ENCODE results near the gene DAZAP2. TPM values are rescaled to one million over a fixed set of nuclear protein-coding genes. Genes with fewer than 3 reads are reported as not detected.
"Not testable (repeated sequence)": the region's sequence is repeated elsewhere in the genome, so short reads cannot be mapped to it uniquely, and the experiment has no call there.

The DAZAP2 gene
- total and polyA plus RNA-seq, 2 donors: 89.1 to 487 TPM

- no peak for DNase-seq (ENCODE audit: extremely low spot score)
- Histone ChIP-seq H3K4me3 (ENCODE audit: low read depth, low read length) (no peak overlapping the region), H3K27ac (ENCODE audit: low read depth) (no peak overlapping the region), H3K36me3 (ENCODE audit: insufficient read depth) (no peaks in the 10 kb centered on the region), H3K4me1 (ENCODE audit: insufficient read depth) (no peaks in the 10 kb centered on the region)
- 46% methylated on average over 1 of the region's 1 CpG for WGBS
These were observed 36.5 kb downstream of the DAZAP2 start for GRCh38 chr12:51275088-51275487.

DNA sequence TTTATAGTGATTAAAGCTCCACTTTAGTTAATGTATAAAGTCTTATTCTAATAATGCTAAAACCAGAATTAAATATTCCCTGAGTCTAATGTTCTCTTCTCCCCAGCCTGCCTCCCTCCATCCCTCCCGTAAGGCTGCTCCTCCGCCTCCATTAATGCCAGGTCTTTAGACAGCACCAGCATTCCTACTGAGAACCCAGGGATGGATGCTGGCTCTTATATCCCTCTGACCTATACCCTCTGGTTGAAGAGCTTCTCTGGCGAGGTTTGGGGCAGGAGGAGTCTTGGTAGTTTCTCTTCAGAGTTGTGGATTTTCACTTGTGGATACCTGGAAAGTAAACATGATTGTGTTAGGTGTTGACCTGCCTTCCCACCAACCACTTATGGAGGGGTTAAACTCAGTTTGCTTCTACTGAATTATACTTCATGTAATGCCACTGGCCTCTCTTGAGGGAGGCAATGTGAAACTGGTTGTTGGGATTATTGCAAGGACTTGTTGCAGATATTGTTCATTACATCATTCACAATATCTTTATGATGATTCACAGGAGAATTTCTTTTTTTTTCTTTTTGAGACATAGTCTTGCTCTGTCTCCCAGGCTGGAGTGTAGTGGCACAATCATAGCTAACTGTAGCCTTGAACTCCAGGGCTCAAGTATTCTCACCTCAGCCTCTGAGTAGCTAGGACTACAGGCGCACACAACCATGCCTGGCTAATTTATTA is 42.7 kb downstream of the DAZAP2 start:
- no peak for DNase-seq (ENCODE audit: extremely low spot score)
- H3K36me3 ChIP-seq (ENCODE audit: insufficient read depth): no peaks in the 10 kb centered on the region
- no peak overlapping the region for H3K4me3 ChIP-seq (ENCODE audit: low read depth, low read length)
- H3K27ac ChIP-seq (ENCODE audit: low read depth): no peak overlapping the region
- no peaks in the 10 kb centered on the region for H3K4me1 ChIP-seq (ENCODE audit: insufficient read depth)
- WGBS: 81% methylated on average over 4 of the region's 4 CpGs

- WGBS: 84% methylated on average over 1 of the region's 1 CpG
- Histone ChIP-seq H3K4me3 (ENCODE audit: low read depth, low read length) (no peak overlapping the region), H3K36me3 (ENCODE audit: insufficient read depth) (no peaks in the 10 kb centered on the region), H3K4me1 (ENCODE audit: insufficient read depth) (no peaks in the 10 kb centered on the region), H3K27ac (ENCODE audit: low read depth) (no peak overlapping the region)
- DNase-seq (ENCODE audit: extremely low spot score): no peak
These were observed 47.2 kb downstream of the DAZAP2 start for GRCh38 chr12:51285843-51286242.

DNA sequence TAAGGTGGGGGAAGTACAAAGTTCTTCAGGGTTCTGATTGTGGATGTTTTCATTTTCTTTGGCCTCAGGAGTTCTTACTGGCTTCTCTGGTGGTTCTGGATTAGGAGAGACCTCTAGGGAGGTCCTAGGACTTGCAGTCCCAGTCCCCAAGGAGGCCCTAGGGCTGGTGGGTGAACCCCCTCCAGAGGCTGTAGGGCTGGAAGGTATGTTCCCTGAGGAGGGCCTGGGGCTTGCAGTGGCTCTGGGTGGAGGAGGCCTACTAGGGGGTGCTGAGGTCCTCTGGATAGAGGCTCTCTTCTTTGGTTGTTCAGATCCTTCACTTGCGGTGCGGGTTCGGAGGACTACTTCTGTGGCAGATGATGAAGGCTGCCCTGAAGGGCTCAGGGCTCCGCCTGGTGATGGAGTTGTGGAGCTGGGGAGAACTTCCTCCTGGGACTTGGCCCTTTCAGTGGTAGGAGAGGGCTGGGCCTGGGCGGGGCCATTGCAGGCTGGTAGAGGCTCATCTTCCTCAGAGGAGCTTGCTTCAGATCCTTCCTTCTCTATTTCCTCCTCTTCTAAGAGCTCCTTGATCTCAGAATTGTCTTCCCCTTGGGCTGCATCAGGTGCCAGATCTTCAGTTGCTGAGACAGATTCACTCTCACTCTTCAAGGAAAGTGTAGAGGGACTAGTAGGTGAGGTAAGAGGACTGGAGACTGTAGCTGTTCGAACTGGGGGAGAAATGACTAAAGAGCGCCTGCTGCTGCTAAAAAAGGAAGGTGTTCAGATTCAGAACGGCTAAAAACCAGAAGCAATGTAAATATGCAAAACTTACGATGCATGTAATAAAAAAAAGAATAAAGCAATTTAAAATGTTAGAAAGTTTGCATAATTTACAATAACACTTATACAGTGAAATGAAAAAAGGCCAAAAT is 53.2 kb downstream of the DAZAP2 start:
- DNase-seq (ENCODE audit: extremely low spot score); H3K4me3 ChIP-seq (ENCODE audit: low read depth, low read length); H3K27ac ChIP-seq (ENCODE audit: low read depth); H3K36me3 ChIP-seq (ENCODE audit: insufficient read depth); H3K4me1 ChIP-seq (ENCODE audit: insufficient read depth): not testable (repeated sequence)
- 83% methylated on average over 9 of the region's 9 CpGs for WGBS

Other genes starting within 250 kb of the DAZAP2 start
- 78.3 TPM for gene SLC11A2, start 212.4 kb upstream of the DAZAP2 start, total RNA-seq
- gene SLC11A2, start 212.4 kb upstream of the DAZAP2 start, polyA plus RNA-seq: 21.5 TPM
- 61.4 TPM for gene LETMD1, start 190.5 kb upstream of the DAZAP2 start, total RNA-seq
- gene LETMD1, start 190.5 kb upstream of the DAZAP2 start, polyA plus RNA-seq: 63.3 TPM
- 22.6 TPM for gene CSRNP2, start 155.2 kb upstream of the DAZAP2 start, total RNA-seq
- 15.7 TPM for gene CSRNP2, start 155.2 kb upstream of the DAZAP2 start, polyA plus RNA-seq
- 20.8 TPM for gene TFCP2, start 65.7 kb upstream of the DAZAP2 start, total RNA-seq
- 21.5 TPM for gene TFCP2, start 65.7 kb upstream of the DAZAP2 start, polyA plus RNA-seq
- gene POU6F1, start 20.8 kb upstream of the DAZAP2 start, total RNA-seq: 4.3 TPM
- 10.6 TPM for gene POU6F1, start 20.8 kb upstream of the DAZAP2 start, polyA plus RNA-seq
- 13.4 TPM for gene SMAGP, start 31.6 kb downstream of the DAZAP2 start, total RNA-seq
- gene SMAGP, start 31.6 kb downstream of the DAZAP2 start, polyA plus RNA-seq: 10.0 TPM
- 2.3 TPM for gene BIN2, start 85.3 kb downstream of the DAZAP2 start, total RNA-seq
- 3.4 TPM for gene BIN2, start 85.3 kb downstream of the DAZAP2 start, polyA plus RNA-seq
- not detected for gene CELA1, start 107.9 kb downstream of the DAZAP2 start, total RNA-seq
- not detected for gene CELA1, start 107.9 kb downstream of the DAZAP2 start, polyA plus RNA-seq
- gene GALNT6, start 152.6 kb downstream of the DAZAP2 start, total RNA-seq: 1.1 TPM
- gene GALNT6, start 152.6 kb downstream of the DAZAP2 start, polyA plus RNA-seq: 2.0 TPM
- gene SLC4A8, start 186.0 kb downstream of the DAZAP2 start, total RNA-seq: 2.9 TPM
- gene SLC4A8, start 186.0 kb downstream of the DAZAP2 start, polyA plus RNA-seq: 1.6 TPM